Left colon (tissue), 2 donors: Measurements from ENCODE around the gene IL20RB. TPM values are rescaled to one million over a fixed set of nuclear protein-coding genes. Genes with fewer than 3 reads are reported as not detected.

Experiments used
- ATAC-seq: fragments of 200-7000 bp; cut with Tn5 transposase; one replicate; pipeline ENCODE4 v1.9.1; 2020; ENCODE audit warnings: mild to moderate bottlenecking, moderate library complexity
- DNase-seq, 2 donors: peaks; one replicate each; pipeline ENCODE4 v3.0.0-alpha.2; 2020
- intact Hi-C, 2 donors: fragments of 100-400 bp; cut with DNase I in 1 of 2; cut with micrococcal nuclease in 1 of 2; formaldehyde crosslinking; loops; one replicate each; pipeline versions ENCODE4 v1.11.2 to v1.14.0; 2022; cut with DNase I, micrococcal nuclease
- long read RNA-seq: library from polyadenylated mRNA; unstranded; transcript quantifications from one replicate; pipeline ENCODE4 v2.0.0, GENCODE V29; 2021
- total RNA-seq, 2 donors: library from RNA; stranded (reverse); fragmentation: NEBNext Ultra II Directional; extraction: Animal tissue kit (Norgen Biotek cat#: 25700); gene quantifications; one replicate each; pipeline ENCODE4 v1.2.1, GENCODE V29; 2021
- donor health status: DM: no; HTN: no; CAD: no.
- donor health status: DM: yes; HTN: yes; CAD: no.

The IL20RB gene, protein sequence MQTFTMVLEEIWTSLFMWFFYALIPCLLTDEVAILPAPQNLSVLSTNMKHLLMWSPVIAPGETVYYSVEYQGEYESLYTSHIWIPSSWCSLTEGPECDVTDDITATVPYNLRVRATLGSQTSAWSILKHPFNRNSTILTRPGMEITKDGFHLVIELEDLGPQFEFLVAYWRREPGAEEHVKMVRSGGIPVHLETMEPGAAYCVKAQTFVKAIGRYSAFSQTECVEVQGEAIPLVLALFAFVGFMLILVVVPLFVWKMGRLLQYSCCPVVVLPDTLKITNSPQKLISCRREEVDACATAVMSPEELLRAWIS
- total RNA-seq: 1 to 10 TPM in 1 of 2 donors, under 1 TPM in 1; 0.89 to 1.3 TPM
- long read RNA-seq: 0 reads

DNA sequence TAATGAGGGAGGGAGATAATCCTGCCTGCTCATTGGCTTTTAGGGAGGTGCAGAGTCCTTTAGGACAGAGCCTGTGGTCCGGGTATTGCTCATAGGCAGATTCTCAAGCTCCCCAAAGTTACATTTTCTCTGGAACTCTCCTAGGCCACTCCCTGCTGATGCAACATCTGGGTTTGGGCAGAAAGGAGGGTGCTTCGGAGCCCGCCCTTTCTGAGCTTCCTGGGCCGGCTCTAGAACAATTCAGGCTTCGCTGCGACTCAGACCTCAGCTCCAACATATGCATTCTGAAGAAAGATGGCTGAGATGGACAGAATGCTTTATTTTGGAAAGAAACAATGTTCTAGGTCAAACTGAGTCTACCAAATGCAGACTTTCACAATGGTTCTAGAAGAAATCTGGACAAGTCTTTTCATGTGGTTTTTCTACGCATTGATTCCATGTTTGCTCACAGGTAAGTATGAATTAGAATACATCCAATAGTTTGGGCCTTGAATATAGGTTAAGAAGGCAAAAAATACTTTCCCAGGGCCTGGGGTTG lies at the start of gene IL20RB:
Gene IL20RB (plus strand): TSS at position 233 of the 538 bp plus-strand sequence. CDS start 131 bp downstream, at position 364.
- ATAC-seq (no peak), DNase-seq (no peak)
- intact Hi-C loops: no loop called here

DNA sequence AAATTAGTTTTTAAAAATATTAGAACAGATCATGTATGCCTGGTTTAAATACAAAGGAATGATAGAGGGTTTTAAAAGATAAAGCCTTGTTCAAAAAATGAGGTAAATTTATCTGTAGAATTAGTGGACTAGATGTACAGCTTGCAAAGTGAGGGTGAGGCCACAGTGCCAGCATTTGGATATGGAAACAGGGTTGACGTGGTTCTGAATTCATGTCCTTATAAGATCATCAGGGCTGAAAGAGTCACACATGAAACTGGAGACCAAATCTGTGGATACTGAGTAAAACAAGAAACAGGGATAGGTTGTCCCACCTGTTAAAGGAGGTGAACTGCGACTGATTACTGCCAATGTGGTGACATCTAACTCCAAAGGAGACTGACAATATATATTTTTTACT lies 49.5 kb upstream of the IL20RB start:
- ATAC-seq (no peak), DNase-seq (no peak)
- intact Hi-C loops: no loop called here

DNA sequence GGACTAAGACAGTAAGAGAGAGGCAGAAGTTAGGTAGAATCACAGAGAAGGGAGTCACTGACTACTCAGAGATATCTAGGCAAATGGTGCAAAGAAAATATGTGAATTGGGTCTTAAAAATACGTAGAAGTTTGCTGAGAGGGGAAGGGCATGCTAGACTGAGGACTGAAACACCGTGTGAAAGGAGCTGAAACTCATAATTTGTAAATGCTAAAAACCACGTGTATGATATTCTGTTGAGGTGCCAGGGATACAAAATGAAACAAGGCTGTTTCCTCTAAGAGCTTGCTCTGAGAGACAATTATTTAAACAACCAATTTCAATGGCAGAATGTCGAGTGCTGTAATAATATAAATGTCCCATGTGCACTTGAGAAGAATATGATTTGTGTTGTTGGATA lies 48.6 kb upstream of the IL20RB start:
- DNase-seq: no peak
- no peak for ATAC-seq
- intact Hi-C loops: no loop called here

DNA sequence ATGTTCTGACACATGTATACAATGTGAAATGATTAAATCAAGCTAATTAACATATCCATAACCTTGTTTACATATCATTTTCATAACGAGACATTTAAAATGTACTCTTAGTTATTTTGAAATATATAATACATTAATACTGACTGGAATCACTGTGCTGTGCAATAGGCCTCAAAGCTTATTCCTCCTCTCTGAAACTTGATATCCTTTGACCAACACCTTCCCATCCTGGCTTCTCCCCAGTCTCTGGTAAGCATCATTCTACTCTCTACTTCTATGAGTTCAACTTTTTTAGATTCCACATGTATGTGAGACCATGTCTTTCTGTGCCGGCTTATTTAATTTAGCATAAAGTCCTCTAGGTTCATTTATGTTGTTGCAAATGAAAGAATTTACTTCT lies 47.1 kb upstream of the IL20RB start:
- intact Hi-C loops: no loop called here
- DNase-seq (no peak), ATAC-seq (no peak)

DNA sequence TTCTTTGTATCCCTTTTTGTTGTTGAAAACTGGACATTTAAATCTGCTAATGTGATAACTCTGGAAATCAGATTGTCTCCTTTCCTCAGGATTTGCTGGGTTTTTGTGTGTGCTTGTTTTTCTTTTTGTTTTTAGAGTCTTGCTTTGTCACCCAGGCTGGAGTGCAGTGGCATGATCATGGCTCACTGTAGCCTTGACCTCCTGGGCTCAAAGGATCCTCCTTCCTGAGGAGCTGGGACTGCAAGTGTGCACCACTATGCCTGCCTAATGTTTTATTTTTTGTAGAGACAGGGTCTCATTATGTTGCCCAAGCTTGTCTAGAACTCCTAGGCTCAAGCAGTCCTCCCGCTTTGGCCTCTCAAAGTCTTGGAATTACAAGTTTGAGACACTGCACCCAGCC lies 44.6 kb upstream of the IL20RB start:
- DNase-seq (no peak), ATAC-seq (no peak)
- intact Hi-C loops: no loop called here

DNA sequence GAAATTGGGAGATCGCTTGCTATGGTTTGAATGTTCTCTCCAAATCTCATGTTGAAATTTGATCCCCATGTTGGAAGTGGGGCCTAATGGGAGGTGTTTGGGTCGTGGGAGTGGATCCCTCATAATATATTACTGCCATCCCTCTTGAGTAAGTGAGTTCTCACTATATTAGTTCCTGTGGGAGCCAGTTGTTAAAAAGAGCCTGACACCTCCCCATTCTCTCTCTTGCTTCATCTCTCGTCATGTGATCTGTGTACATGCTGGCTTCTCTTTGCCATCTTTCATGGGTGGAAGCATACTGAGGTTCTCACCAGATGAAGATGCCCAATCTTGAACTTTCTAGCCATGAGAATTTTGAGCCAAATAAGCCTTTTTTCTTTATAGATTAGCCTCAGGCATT lies 43.0 kb upstream of the IL20RB start:
- no peak for ATAC-seq
- intact Hi-C loops: no loop called here
- no peak for DNase-seq

DNA sequence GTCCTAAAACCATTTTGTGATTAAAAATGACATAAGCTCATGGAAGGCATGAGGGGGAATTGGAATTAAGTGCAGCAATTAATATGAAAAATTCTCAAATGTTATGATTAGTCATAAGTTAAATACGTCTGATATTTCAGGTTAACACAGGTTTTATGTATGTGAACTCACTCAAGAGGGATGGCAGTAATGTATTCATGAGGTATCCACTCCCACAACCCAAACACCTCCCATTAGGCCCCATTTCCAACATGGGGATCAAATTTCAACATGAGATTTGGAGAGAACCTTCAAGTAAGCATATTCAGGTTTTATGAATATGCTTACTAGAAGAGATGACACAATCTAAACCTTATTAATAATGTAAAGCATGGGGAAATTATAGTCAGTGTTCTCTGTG lies 41.6 kb upstream of the IL20RB start:
- intact Hi-C loops: no loop called here
- DNase-seq (no peak), ATAC-seq (no peak)

DNA sequence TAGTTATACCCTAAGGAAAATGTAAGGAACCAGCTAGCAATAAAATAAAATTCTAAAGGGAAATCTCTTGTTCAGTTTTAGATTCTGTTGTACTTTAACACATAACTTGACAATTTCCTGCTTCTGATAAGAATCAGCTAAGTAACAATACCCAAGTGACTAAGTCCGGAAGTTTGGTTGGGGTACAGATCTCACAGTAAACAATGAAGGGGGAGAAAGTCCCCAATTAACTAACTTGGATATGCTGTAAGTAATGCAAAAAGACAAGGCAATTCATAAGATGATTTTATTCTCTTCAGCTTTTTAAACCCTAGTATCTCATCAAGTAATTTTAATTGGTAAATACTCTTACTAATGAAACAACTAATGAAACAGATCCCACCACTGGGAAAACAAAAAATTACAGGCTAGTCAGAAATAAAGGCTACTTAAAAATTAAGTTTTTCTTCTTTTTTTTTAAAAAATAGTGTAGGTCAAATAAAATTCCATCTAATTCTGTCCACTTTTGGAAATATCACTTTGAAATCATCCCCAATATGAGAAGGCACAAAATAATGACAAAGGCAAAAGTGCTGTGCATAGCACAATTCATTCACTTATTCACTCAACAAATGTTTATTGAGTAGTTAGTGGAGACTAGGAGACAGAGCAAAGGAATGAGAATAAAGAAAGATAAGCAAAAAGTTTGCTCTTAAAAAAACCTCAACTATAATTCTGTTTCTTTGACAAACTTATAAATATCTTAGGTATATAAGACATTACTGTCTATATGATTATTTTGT lies 37.8 kb upstream of the IL20RB start:
- DNase-seq (no peak), ATAC-seq (peak; percentile 48)
- intact Hi-C loops: no loop called here

DNA sequence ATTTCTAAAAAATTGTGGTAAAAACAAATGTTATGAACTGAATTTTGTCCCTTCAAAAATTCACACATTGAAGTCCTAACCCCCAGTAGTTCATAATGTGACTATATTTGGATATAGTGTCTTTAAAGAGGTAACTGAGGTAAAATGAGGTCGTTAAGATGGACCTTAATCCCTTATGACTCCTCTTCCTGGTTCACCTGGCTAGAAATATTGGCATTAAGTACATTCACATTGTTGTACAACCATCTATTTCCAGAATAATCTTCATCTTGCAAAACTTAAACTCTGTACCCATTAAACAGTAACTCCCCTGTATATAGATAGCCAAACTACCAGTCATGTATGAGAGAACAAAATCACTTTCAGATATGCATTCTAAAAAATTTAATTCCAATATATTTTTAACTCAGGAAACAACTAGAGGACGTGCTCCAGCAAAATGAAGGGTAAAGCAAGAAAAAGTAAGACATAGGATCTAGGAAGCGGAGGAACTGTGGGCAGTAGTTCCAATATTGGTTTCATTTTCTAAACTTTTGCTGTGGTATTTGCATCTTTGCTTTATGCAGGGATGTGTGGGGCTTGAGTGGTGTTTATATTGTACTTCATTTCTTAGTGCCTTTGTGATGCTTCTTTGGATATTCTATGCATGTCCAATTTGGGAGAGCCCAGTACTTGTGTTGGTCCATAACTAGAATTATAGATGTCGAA lies 36.7 kb upstream of the IL20RB start:
- ATAC-seq: peak; percentile 59
- intact Hi-C loops: no loop called here
- no peak for DNase-seq

DNA sequence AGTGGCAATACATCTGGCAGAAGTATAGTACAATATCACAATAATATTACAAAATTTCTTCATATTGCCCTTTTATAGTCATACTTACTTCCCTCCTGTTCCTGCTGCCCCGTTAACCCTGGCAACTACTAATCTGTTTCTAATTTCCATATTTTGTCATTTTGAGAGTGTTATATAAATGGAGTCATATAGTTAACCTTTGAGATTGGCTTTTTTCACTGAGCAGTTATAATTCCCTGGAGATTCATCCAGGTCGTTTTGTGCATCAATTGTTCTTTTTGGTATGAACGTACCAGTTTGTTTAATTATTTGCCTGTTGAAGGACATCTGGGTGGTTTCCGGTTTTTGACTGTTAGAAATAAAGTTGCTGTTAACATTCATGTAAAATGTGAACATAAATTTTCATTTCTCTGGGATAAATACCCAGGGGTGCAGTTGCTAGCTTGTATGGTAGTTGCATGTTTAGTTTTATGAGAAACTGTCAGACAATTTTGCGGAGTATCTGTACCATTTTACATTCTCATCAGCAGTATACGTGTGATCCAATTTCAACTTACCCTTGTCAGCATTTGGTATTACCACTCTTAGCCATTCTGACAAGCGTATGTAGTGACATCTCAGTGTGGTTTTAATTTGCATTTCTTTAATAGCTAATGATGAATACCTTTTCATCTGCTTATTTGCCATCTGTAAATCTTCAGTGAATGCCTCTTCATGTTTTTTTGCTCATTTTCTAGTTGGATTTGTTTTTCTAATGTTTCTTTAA lies 32.2 kb upstream of the IL20RB start:
- ATAC-seq (no peak), DNase-seq (no peak)
- intact Hi-C loops: no loop called here

DNA sequence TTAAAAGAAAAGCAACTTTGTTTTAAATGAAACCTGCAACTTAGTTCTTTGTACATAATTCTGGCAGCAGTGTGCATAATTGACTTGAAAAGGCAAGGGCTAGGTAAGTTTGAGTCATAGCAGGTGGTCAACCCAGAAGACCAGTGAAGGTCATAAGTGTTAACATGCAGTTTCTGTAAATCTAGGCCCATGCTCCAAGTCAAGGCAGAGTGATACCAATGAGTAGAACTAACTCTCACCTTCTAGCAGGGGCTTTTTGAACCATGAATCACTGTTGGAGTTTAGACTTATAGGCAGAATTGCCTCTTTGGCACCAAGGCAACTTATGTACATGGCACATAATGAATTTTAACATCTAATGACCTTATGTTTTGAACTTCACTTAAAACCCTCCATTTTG lies 29.5 kb upstream of the IL20RB start:
- intact Hi-C loops: no loop called here
- ATAC-seq (no peak), DNase-seq (no peak)

DNA sequence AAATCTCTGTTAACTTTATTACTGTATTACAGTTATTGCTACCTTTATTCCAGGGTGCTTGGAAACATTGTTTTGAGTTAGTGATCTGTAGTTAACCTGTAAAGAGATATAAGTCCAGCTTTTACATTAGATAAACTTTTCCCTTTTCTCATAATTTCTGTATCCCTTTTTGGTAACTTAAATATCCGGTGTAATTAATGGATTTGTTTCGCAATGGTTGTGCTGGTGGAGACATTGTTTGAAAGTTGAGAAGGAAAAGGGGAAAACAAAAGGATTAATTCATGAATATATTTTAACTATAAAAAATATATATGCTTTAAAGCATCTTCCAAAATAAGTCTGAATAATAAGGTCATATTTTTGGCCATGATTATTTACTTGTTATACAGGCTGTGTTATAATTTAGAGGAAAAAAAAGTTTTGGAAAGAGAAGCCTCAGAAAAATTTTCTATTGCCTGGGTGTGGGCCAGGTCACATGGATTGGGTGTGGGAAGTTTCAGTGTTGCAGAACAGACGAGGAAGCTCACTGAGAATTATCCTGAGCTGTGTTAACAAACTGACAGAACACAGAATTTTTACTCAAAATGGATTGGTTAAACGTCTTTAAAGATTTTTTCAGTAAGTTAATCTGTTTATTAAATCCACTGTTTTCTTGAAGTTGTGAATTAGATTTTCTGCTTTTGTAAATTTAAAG lies 27.7 kb upstream of the IL20RB start:
- DNase-seq: peak; percentile 67 to 72
- intact Hi-C loops: no loop called here
- peak; percentile 90 for ATAC-seq

DNA sequence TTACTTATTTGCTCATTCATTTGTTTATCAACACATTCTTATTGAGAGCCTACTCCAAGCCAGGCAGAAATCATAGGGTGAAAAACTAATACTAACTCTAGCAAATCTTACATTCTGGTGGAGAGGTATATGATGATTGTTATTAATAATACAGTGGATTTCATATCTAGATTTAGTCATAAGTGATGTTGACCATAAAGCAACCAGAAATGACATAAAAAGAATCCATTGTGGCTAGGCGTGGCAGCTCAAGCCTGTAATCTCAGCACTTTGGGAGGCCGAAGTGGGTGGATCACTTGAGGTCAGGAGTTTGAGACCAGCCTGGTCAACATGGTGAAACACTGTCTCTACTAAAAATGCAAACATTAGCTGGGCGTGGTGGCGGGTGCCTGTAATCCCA lies 26.2 kb upstream of the IL20RB start:
- DNase-seq: peak in 1 of 2 donors; percentile 26
- intact Hi-C loops: no loop called here

DNA sequence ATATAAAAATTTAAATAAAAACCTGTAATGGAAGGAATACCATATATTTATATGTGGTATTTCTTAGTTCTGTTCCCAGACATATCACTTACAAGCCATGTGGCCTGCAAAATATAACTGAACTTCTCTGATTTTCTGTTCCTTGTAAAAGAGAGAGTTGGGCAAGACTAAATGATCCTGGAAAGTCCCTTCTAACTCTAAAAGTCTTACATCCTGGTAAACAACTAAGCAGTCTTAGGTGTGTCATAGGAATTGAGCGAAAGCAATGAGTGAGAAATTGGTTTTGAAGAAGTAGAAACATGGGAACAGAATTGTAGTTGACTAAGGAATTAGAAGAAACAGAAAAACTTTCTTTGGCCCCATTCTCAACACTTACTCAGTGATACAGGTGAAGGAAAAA lies 25.3 kb upstream of the IL20RB start:
- peak; percentile 65 for ATAC-seq
- DNase-seq: no peak
- intact Hi-C loops: no loop called here

More for the DNA sequence above, 26.2 kb upstream of the IL20RB start:
- peak; percentile 36 for ATAC-seq

DNA sequence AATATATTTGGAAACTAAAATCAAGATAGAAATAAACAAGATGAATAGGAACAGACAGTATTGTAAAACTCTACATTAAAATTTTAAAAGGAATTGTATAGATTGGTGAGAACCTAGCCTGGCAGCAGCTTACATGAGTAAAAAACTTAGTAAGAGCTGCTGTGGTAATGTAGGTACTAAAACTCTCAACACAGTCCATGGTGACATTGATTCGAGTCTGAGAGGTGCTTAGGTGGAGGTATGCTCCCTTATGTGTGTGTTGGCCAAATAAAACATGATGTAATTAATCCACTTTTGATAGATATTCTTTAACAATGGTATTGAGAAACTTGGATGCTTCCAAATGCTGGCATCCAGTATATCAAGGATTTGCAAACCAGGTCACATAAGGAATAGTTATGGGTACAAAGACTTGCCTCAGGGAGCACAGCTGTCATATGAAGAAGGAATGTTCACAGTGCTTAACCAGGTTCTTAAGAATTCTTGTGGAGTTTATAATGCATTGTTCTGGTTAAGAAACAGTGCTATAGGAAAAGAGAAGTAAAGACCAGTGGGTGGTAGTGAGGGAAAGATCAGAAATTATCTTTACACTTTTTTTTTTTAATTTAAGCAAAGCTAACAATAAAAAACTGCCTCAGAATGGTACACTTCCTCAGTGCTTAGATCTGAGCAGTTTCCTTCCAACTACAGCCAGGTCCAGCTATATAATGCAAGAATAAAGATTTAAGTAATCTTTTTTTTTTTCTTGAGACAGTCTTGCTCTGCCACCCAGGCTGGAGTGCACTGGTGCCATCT lies 24.6 kb upstream of the IL20RB start:
- intact Hi-C loops: no loop called here
- no peak for DNase-seq
- no peak for ATAC-seq

DNA sequence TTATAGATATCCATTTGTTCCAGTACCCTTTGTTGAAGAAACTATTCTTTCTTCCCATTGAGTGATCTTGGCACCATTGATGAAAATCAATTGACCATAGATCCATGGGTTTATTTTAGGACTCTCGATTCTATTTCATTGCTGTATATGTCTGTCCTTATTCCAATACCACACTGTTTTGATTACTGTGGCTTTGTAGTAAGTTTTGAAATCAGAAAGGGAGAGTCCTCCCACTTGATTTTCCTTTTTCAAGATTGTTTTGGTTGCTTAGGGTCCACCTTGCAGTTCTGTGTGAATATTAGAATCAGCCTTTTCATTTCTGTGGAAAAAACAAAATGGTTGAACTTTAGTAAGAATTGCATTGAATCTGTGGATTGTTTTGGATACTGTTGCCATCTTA lies 20.6 kb upstream of the IL20RB start:
- intact Hi-C loops: no loop called here
- DNase-seq (no peak), ATAC-seq (no peak)

DNA sequence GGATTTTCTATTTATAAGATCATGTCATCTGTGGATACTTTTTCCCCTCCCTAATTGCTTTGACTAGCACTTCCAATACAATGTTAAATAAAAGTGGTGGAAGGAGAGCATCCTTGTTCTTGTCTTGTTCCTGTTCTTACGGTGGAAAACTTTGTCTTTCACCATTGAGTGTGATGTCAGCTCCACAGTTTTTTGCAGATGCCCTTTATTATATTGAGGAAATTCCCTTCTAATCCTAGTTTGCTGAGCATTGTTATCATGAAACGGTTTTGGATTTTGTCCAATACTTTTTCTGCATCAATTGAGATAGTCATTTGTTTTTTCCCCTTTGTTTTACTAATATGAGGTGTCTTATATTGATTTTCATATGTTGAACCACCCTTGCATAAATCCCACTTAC lies 19.9 kb upstream of the IL20RB start:
- intact Hi-C loops: no loop called here
- DNase-seq: no peak
- peak; percentile 33 for ATAC-seq

DNA sequence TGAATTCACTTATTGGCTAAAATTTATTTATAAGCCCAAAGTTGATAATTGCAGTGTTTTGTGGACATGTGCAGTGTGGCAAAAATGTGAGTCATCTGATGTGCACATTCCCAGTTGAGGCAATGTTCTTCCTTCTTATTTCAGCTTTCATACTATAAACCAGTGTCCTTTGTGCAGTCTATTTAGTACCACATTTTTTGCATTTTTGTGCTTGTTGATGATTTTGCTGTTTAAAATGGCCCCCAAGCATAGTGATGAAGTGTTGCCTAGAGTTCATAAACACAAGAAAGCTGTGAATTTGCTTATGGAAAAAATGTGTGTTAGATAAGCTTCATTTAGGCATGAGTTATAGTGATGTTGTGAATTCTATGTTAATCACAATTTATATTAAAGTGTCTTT lies 19.4 kb upstream of the IL20RB start:
- DNase-seq (no peak), ATAC-seq (no peak)
- intact Hi-C loops: no loop called here
